Measurements from ENCODE around the gene SLC25A44.

Gene SLC25A44

GRCh38 chr1:156149374-156150332, 44.3 kb upstream of the SLC25A44 start:
- no peak overlapping the region for H3K4me3 ChIP-seq (replicated peaks; ENCODE audit: low read depth, low read length)
- DNase-seq (ENCODE audit: extremely low read depth, low read depth): no peak
- no peak for TF ChIP-seq CTCF (IDR thresholded peaks at IDR 0.05; ENCODE audit: low read depth, low read length, missing control alignments)

DNA sequence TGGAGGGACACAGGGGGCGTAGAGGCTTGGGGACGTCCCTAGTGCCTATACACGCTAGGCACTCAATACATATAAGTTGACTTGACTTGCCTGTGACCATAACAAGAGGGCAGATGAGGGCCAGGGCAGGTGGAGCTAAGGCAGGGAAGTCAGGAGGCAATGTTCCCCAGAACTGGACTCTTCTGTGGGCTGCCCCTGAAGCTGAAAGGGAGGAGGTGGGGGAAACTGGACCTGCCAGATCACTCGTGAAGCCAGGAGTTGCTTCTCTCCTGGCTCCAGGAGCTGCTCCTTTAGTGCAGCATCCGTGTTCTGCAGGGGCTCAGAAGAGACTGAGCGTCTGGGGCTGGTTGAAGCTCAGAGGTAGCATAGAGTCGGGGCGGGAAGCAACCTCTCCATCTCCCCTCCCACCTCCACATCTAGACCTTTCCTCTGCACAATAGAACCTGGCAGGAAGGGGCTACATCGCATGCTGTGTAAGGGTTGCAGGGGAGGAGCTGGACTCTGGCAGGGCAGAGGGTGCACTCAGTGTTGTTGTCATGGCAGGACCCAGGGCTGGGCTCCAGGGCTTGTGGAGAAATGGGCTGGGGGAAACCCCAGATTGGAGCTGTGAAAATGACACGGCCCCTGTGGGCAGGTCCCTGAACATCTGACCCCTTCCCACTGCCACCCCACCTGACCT, 43.4 kb upstream of the SLC25A44 start:
- DNase-seq (ENCODE audit: extremely low read depth, low read depth): no peak
- H3K4me3 ChIP-seq (replicated peaks; ENCODE audit: low read depth, low read length): no peak overlapping the region
- TF ChIP-seq CTCF (IDR thresholded peaks at IDR 0.05; ENCODE audit: low read depth, low read length, missing control alignments): no peak

DNA sequence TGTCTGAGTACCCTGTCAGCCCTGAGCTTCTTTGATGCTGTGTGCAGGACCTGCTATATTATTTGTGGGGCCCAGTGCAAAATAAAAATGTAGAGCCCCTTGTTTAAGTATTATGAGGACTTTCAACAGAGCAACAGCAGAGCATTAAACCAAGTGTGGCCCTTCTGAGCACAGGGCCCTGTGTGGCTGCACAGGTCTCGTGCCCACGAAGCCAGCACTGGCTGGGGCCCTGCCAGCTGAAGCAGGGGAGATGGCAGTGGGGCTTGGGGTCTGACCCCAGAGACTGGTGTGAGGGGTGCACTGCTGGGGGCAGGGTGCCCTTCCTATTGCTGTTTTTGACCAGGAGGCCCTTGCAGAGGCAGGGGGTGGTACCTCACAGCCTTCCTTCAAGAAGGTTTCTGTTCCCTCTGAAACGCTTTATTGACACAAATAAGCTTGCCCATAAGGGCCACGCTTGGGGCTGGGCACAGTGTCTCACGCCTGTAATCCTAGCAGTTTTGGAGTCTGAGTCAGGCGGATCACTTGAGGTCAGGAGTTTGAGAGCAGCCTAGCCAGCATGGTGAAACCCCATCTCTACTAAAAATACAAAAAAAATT, 42.7 kb upstream of the SLC25A44 start:
- TF ChIP-seq CTCF (IDR thresholded peaks at IDR 0.05; ENCODE audit: low read depth, low read length, missing control alignments): no peak
- DNase-seq (ENCODE audit: extremely low read depth, low read depth): no peak
- no peak overlapping the region for H3K4me3 ChIP-seq (replicated peaks; ENCODE audit: low read depth, low read length)

- TF ChIP-seq CTCF (IDR thresholded peaks at IDR 0.05; ENCODE audit: low read depth, low read length, missing control alignments): no peak
- DNase-seq (ENCODE audit: extremely low read depth, low read depth): no peak
- H3K4me3 ChIP-seq (replicated peaks; ENCODE audit: low read depth, low read length): no peak overlapping the region
Measured at GRCh38 chr1:156152628-156153027, 41.3 kb upstream of the SLC25A44 start.

DNA sequence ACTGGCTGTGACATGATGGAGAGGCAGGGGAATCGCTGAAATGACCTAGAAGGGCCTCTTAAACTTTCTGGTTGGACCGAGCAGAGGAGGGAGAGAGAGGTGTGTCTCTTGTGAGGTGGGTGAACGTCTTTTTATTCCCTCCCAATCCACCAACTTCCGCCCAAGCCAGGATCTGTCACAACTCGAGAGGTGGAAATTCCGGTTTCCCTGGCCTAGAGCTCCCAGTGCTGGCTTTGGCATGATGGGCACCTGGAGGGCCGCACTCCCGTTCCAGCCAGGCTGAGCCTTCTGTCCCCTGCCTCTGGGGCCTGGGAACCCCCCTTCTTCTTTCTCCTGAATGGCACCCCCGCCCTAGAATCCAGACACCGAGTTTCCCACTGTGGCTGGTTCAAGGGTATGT, 40.5 kb upstream of the SLC25A44 start, which contains the start of gene SEMA4A:
Gene SEMA4A (plus strand): TSS at position 224 of the 400 bp plus-strand sequence. CDS start 994 bp downstream, outside the sequence.
- TF ChIP-seq CTCF (IDR thresholded peaks at IDR 0.05; ENCODE audit: low read depth, low read length, missing control alignments): no peak
- no peak for DNase-seq (ENCODE audit: extremely low read depth, low read depth)
- no peak within 1 kb of the TSS for H3K4me3 ChIP-seq (replicated peaks; ENCODE audit: low read depth, low read length)

GRCh38 chr1:156154317-156154749, 39.6 kb upstream of the SLC25A44 start:
- DNase-seq (ENCODE audit: extremely low read depth, low read depth): no peak
- TF ChIP-seq CTCF (IDR thresholded peaks at IDR 0.05; ENCODE audit: low read depth, low read length, missing control alignments): no peak
- H3K4me3 ChIP-seq (replicated peaks; ENCODE audit: low read depth, low read length): no peak overlapping the region

Data from HFF-Myc (cell line).